CD14-positive monocyte (primary cell): ENCODE measurements around the gene SNAI3. TPM values are rescaled to one million over a fixed set of nuclear protein-coding genes. Genes with fewer than 3 reads are reported as not detected.

ENCODE experiments used
- DNase-seq, 3 donors: peaks; one replicate each; pipeline ENCODE4 v3.0.0-alpha.2; 2011 to 2022
- H2AFZ ChIP-seq: 2 replicates; pipeline ENCODE4 v1.6.0; 2012; ENCODE audit warnings: mild to moderate bottlenecking, low read depth, low read length, inconsistent platforms; ENCODE audit not compliant: insufficient read depth, poor library complexity, severe bottlenecking
- H3K27ac ChIP-seq, 2 donors: 1 replicate in 1 of 2; 2 replicates in 1 of 2; pipeline ENCODE4 v1.5.1; 2012 to 2013; ENCODE audit warnings: low read length in 2 of 2, control low read depth in 1 of 2, inconsistent platforms in 1 of 2, low read depth in 1 of 2, mild to moderate bottlenecking in 1 of 2
- H3K27me3 ChIP-seq, 2 donors: one replicate each; pipeline versions ENCODE4 v1.6.0 to v1.6.1; 2011 to 2013; ENCODE audit warnings: low read length in 2 of 2; ENCODE audit not compliant: control insufficient read depth in 2 of 2, insufficient read depth in 2 of 2
- H3K36me3 ChIP-seq, 2 donors: replicated peaks in 1 of 2; 1 replicate in 1 of 2; 2 replicates in 1 of 2; pipeline versions ENCODE4 v1.5.1 to v1.6.1; 2012 to 2013; ENCODE audit warnings: low read length in 2 of 2, control low read depth in 1 of 2, inconsistent platforms in 1 of 2, mild to moderate bottlenecking in 1 of 2; ENCODE audit not compliant: insufficient read depth in 2 of 2, control insufficient read depth in 1 of 2
- H3K4me1 ChIP-seq, 2 donors: 1 replicate in 1 of 2; 2 replicates in 1 of 2; pipeline versions ENCODE4 v1.5.1 to v1.6.1; 2012 to 2013; ENCODE audit warnings: low read length in 2 of 2, control low read depth in 1 of 2, inconsistent platforms in 1 of 2, mild to moderate bottlenecking in 1 of 2, moderate library complexity in 1 of 2; ENCODE audit not compliant: insufficient read depth in 2 of 2, control insufficient read depth in 1 of 2
- H3K4me2 ChIP-seq: replicated peaks from 2 replicates; pipeline ENCODE3; 2012; ENCODE audit warnings: low read length, moderate library complexity, mild to moderate bottlenecking; ENCODE audit not compliant: poor library complexity, severe bottlenecking; ENCODE audit errors: extremely low read depth
- H3K4me3 ChIP-seq, 3 experiments: fragments of 200-600 bp in 1 of 3; sonication (generic) in 1 of 3; replicated peaks in 1 of 3; 1 replicate in 2 of 3; 2 replicates in 1 of 3; pipeline ENCODE4 v1.5.1; 2011 to 2013; ENCODE audit warnings: low read length in 3 of 3, mild to moderate bottlenecking in 3 of 3, control low read depth in 2 of 3, low read depth in 2 of 3, inconsistent platforms in 1 of 3, moderate library complexity in 1 of 3
- H3K79me2 ChIP-seq: 2 replicates; pipeline ENCODE4 v1.6.0; 2012; ENCODE audit warnings: mild to moderate bottlenecking, control low read depth, inconsistent platforms, low read length, moderate library complexity; ENCODE audit not compliant: insufficient read depth
- H3K9ac ChIP-seq: 2 replicates; pipeline ENCODE4 v1.6.0; 2017; ENCODE audit warnings: low read length, mild to moderate bottlenecking; ENCODE audit not compliant: insufficient read depth, poor library complexity, severe bottlenecking
- H3K9me3 ChIP-seq, 2 donors: replicated peaks in 1 of 2; 1 replicate in 1 of 2; 2 replicates in 1 of 2; pipeline versions ENCODE4 v1.5.1 to v1.6.1; 2012 to 2013; ENCODE audit warnings: low read length in 2 of 2, control low read depth in 1 of 2; ENCODE audit not compliant: control insufficient read depth in 1 of 2, insufficient read depth in 1 of 2
- H4K20me1 ChIP-seq: 2 replicates; pipeline ENCODE4 v1.6.0; 2012; ENCODE audit warnings: mild to moderate bottlenecking, low read length, control low read depth, moderate library complexity; ENCODE audit not compliant: insufficient read depth
- H3K27ac Mint-ChIP-seq, 7 donors: one replicate each; pipeline ENCODE4 v1.8.0; 2020; ENCODE audit warnings: mild to moderate bottlenecking in 7 of 7, mixed read lengths in 7 of 7, moderate library complexity in 6 of 7, inconsistent platforms in 2 of 7
- H3K27me3 Mint-ChIP-seq, 3 donors: one replicate each; pipeline ENCODE4 v1.8.0; 2021 to 2022; ENCODE audit warnings: low read depth in 3 of 3, mild to moderate bottlenecking in 3 of 3, mixed read lengths in 3 of 3, moderate library complexity in 3 of 3, inconsistent platforms in 1 of 3
- H3K36me3 Mint-ChIP-seq, 2 donors: one replicate each; pipeline ENCODE4 v1.8.0; 2020; ENCODE audit warnings: mixed read lengths in 2 of 2, inconsistent platforms in 1 of 2, mild to moderate bottlenecking in 1 of 2
- H3K4me1 Mint-ChIP-seq: one replicate; pipeline ENCODE4 v1.8.0; 2020; ENCODE audit warnings: mild to moderate bottlenecking, mixed read lengths
- H3K4me3 Mint-ChIP-seq, 2 donors: one replicate each; pipeline ENCODE4 v1.8.0; 2020; ENCODE audit warnings: mild to moderate bottlenecking in 2 of 2, mixed read lengths in 2 of 2, moderate library complexity in 1 of 2
- H3K9me3 Mint-ChIP-seq, 7 donors: one replicate each; pipeline ENCODE4 v1.8.0; 2020 to 2022; ENCODE audit warnings: mixed read lengths in 7 of 7, mild to moderate bottlenecking in 6 of 7, moderate library complexity in 6 of 7, inconsistent platforms in 2 of 7
- CTCF ChIP-seq: fragments of 200-600 bp; IDR thresholded peaks from one replicate; pipeline ENCODE4 v1.8.0; 2022; ENCODE audit warnings: antibody characterized with exemption, mild to moderate bottlenecking
- WGBS: methylation state at CpG from one replicate; pipeline ENCODE4 v1.1.5; 2013; ENCODE audit warnings: missing lambda C conversion rate; ENCODE audit not compliant: insufficient coverage; 5-methylcytosine and 5-hydroxymethylcytosine counted together
- intact Hi-C, 2 donors: fragments of 100-400 bp; cut with micrococcal nuclease; formaldehyde crosslinking; loops; one replicate each; pipeline versions ENCODE4 v1.15.0 to v1.15.1; 2023
- polyA plus RNA-seq, 3 donors: library from polyadenylated mRNA; depleted of rRNA in 1 of 3; unstranded in 2 of 3; stranded (reverse) in 1 of 3; fragments of 300-500 nt in 2 of 3; fragments of >200 nt in 1 of 3; fragmentation: Illumina TruSeq in 2 of 3; gene quantifications; 1 replicate in 2 of 3; 2 replicates in 1 of 3; pipeline ENCODE4 v1.2.3, GENCODE V29; 2012 to 2021

Gene SNAI3
- polyA plus RNA-seq, 3 donors = 4.2 to 6.4 (median 5.3) TPM

- no peaks in the 10 kb centered on the region for H3K9me3 Mint-ChIP-seq
- Histone ChIP-seq H3K9me3 (no peaks in the 10 kb centered on the region), H3K27ac (no peak overlapping the region), H2AFZ (no peak overlapping the region), H3K27me3 (no peaks in the 10 kb centered on the region), H3K79me2 (peaks cover 6% of the 10 kb centered on the region), H3K4me3 (no peak overlapping the region), H3K4me2 (no peak overlapping the region), H4K20me1 (no peaks in the 10 kb centered on the region), H3K36me3 (no peaks in the 10 kb centered on the region), H3K9ac (no peak overlapping the region), H3K4me1 (peaks cover 20 to 21% of the 10 kb centered on the region in 2 donors)
- H3K27ac Mint-ChIP-seq = no peak overlapping the region
- TF ChIP-seq CTCF = no peak
- no peak overlapping the region for H3K4me3 Mint-ChIP-seq
- H3K27me3 Mint-ChIP-seq = peaks cover 0 to 3% (median 2%) of the 10 kb centered on the region in 3 donors
- peaks cover 5 to 21% of the 10 kb centered on the region in 2 donors for H3K36me3 Mint-ChIP-seq
- whole genome bisulfite sequencing = 92% methylated on average over 3 of the region's 4 CpGs
- H3K4me1 Mint-ChIP-seq = peaks cover 19% of the 10 kb centered on the region
- no peak for DNase-seq
- intact Hi-C loops = loop anchor here (2.0 to 10.0 kb wide), 2 partner anchors 14 to 90 kb away; partner anchors contain the start of gene ZC3H18 (in 1 of the 2)
Measured at GRCh38 chr16:88665148-88665547, 21.2 kb downstream of the SNAI3 start.

GRCh38 chr16:88662843-88663606, 23.3 kb downstream of the SNAI3 start, which contains the start of gene MVD:
MVD (minus strand) TSS chr16:88663091; CDS start chr16:88663080, 11 bp downstream.
- H3K36me3 ChIP-seq = no peaks in the 10 kb centered on the region
- no peaks in the 10 kb centered on the region for H4K20me1 ChIP-seq
- DNase-seq = peak; percentile 97 to 98 (median 98)
- H3K27ac Mint-ChIP-seq = peak within 1 kb of the TSS; percentile 83 to 98 (median 92)
- peak within 1 kb of the TSS; percentile 69 to 87 (median 81) for H3K4me3 ChIP-seq
- peaks cover 0 to 3% (median 3%) of the 10 kb centered on the region in 3 donors for H3K27me3 Mint-ChIP-seq
- H3K9ac ChIP-seq = peak within 1 kb of the TSS; percentile 85
- peak within 1 kb of the TSS; percentile 82 for H3K4me2 ChIP-seq
- peaks cover 20 to 21% of the 10 kb centered on the region in 2 donors for H3K4me1 ChIP-seq
- H3K36me3 Mint-ChIP-seq = peaks cover 12 to 25% of the 10 kb centered on the region in 2 donors
- H3K79me2 ChIP-seq = peaks cover 6% of the 10 kb centered on the region
- H2AFZ ChIP-seq = peak within 1 kb of the TSS; percentile 92
- H3K4me3 Mint-ChIP-seq = peak within 1 kb of the TSS; percentile 83 to 91
- H3K9me3 Mint-ChIP-seq = no peaks in the 10 kb centered on the region
- TF ChIP-seq CTCF = no peak
- peak within 1 kb of the TSS; percentile 20 to 93 for H3K27ac ChIP-seq
- intact Hi-C loops = loop anchor here (2.0 to 10.0 kb wide), 4 partner anchors 22 to 91 kb away; partner anchors contain the start of gene ZC3H18 (in 2 of the 2)
- H3K4me1 Mint-ChIP-seq = peaks cover 19% of the 10 kb centered on the region
- no peaks in the 10 kb centered on the region for H3K9me3 ChIP-seq
- no peaks in the 10 kb centered on the region for H3K27me3 ChIP-seq
- under 1% methylated on average over 88 of the region's 88 CpGs for WGBS
